ENCODE results near the gene GRM3. TPM values are rescaled to one million over a fixed set of nuclear protein-coding genes. Genes with fewer than 3 reads are reported as not detected.

GRM3 gene
- total and polyA plus RNA-seq, 4 donors: 0.17 TPM; not detected in 3

GRCh38 chr7:86768967-86769760 is 125.5 kb downstream of the GRM3 start:
- Histone ChIP-seq H3K27ac (ENCODE audit: low read depth in 1 of 2, low read length in 1 of 2) (no peak overlapping the region), H3K4me3 (no peak overlapping the region), H3K9me3 (ENCODE audit: control insufficient read depth in 4 of 4, insufficient read depth in 3 of 4, low read length in 3 of 4) (no peaks in the 10 kb centered on the region), H3K27me3 (ENCODE audit: control insufficient read depth in 3 of 3, insufficient read depth in 3 of 3, low read length in 2 of 3) (no peaks in the 10 kb centered on the region), H3K9ac (ENCODE audit: insufficient read depth in 1 of 2, low read length in 2 of 2) (no peak overlapping the region), H3K36me3 (ENCODE audit: control insufficient read depth in 4 of 4, insufficient read depth in 4 of 4, low read length in 4 of 4) (no peaks in the 10 kb centered on the region), H3K4me1 (ENCODE audit: control insufficient read depth in 5 of 5, insufficient read depth in 5 of 5, low read length in 5 of 5) (no peaks in the 10 kb centered on the region)
- no peak for TF ChIP-seq CTCF (IDR thresholded peaks at IDR 0.05; ENCODE audit: control extremely low read depth, extremely low read depth)
- ATAC-seq (ENCODE audit: insufficient read depth, low FRiP score): no peak
- no peak for DNase-seq
- WGBS, 2 donors: 72 to 79% methylated on average over 4 of the region's 4 CpGs

GRCh38 chr7:86773309-86773708 is 129.6 kb downstream of the GRM3 start:
- Histone ChIP-seq H3K9me3 (ENCODE audit: control insufficient read depth in 4 of 4, insufficient read depth in 3 of 4, low read length in 3 of 4) (no peaks in the 10 kb centered on the region), H3K4me1 (ENCODE audit: control insufficient read depth in 5 of 5, insufficient read depth in 5 of 5, low read length in 5 of 5) (no peaks in the 10 kb centered on the region), H3K4me3 (no peak overlapping the region), H3K36me3 (ENCODE audit: control insufficient read depth in 4 of 4, insufficient read depth in 4 of 4, low read length in 4 of 4) (no peaks in the 10 kb centered on the region), H3K27ac (ENCODE audit: low read depth in 1 of 2, low read length in 1 of 2) (no peak overlapping the region), H3K27me3 (ENCODE audit: control insufficient read depth in 3 of 3, insufficient read depth in 3 of 3, low read length in 2 of 3) (no peaks in the 10 kb centered on the region), H3K9ac (ENCODE audit: insufficient read depth in 1 of 2, low read length in 2 of 2) (no peak overlapping the region)
- TF ChIP-seq CTCF (IDR thresholded peaks at IDR 0.05; ENCODE audit: control extremely low read depth, extremely low read depth): no peak
- DNase-seq (no peak), ATAC-seq (ENCODE audit: insufficient read depth, low FRiP score) (no peak)

GRCh38 chr7:86775203-86775602 is 131.5 kb downstream of the GRM3 start:
- no peak for TF ChIP-seq CTCF (IDR thresholded peaks at IDR 0.05; ENCODE audit: control extremely low read depth, extremely low read depth)
- no peak for ATAC-seq (ENCODE audit: insufficient read depth, low FRiP score)
- no peaks in the 10 kb centered on the region for H3K36me3 ChIP-seq (ENCODE audit: control insufficient read depth in 4 of 4, insufficient read depth in 4 of 4, low read length in 4 of 4)
- no peaks in the 10 kb centered on the region for H3K9me3 ChIP-seq (ENCODE audit: control insufficient read depth in 4 of 4, insufficient read depth in 3 of 4, low read length in 3 of 4)
- H3K27me3 ChIP-seq (ENCODE audit: control insufficient read depth in 3 of 3, insufficient read depth in 3 of 3, low read length in 2 of 3): no peaks in the 10 kb centered on the region
- no peaks in the 10 kb centered on the region for H3K4me1 ChIP-seq (ENCODE audit: control insufficient read depth in 5 of 5, insufficient read depth in 5 of 5, low read length in 5 of 5)
- no peak overlapping the region for H3K27ac ChIP-seq (ENCODE audit: low read depth in 1 of 2, low read length in 1 of 2)
- no peak for DNase-seq
- no peak overlapping the region for H3K4me3 ChIP-seq
- no peak overlapping the region for H3K9ac ChIP-seq (ENCODE audit: insufficient read depth in 1 of 2, low read length in 2 of 2)

- Histone ChIP-seq H3K27me3 (ENCODE audit: control insufficient read depth in 3 of 3, insufficient read depth in 3 of 3, low read length in 2 of 3) (no peaks in the 10 kb centered on the region), H3K4me3 (no peak overlapping the region), H3K27ac (ENCODE audit: low read depth in 1 of 2, low read length in 1 of 2) (no peak overlapping the region), H3K9ac (ENCODE audit: insufficient read depth in 1 of 2, low read length in 2 of 2) (no peak overlapping the region), H3K4me1 (ENCODE audit: control insufficient read depth in 5 of 5, insufficient read depth in 5 of 5, low read length in 5 of 5) (no peaks in the 10 kb centered on the region), H3K9me3 (ENCODE audit: control insufficient read depth in 4 of 4, insufficient read depth in 3 of 4, low read length in 3 of 4) (no peaks in the 10 kb centered on the region), H3K36me3 (ENCODE audit: control insufficient read depth in 4 of 4, insufficient read depth in 4 of 4, low read length in 4 of 4) (no peaks in the 10 kb centered on the region)
- ATAC-seq (ENCODE audit: insufficient read depth, low FRiP score) (no peak), DNase-seq (peak in 2 of 3 donors; percentile 12 to 46)
- 48 to 70% methylated on average over 1 of the region's 1 CpG for WGBS, 2 donors
- TF ChIP-seq CTCF (IDR thresholded peaks at IDR 0.05; ENCODE audit: control extremely low read depth, extremely low read depth): no peak
These were observed 132.4 kb downstream of the GRM3 start for GRCh38 chr7:86776136-86776535.
